GM13977 (cell line): Measurements from ENCODE around the gene FMNL2.

Source experiments
- DNase-seq: peaks from one replicate; pipeline ENCODE4 v3.0.0; 2012; ENCODE audit warnings: low spot score
- CTCF ChIP-seq: IDR thresholded peaks from 2 replicates; pipeline ENCODE4 v1.5.1; 2012; ENCODE audit warnings: mild to moderate bottlenecking, control low read depth; ENCODE audit not compliant: insufficient read depth; ENCODE audit errors: extremely low read depth, missing control alignments
- in situ Hi-C: fragments of 300-500 bp; cut with MboI; formaldehyde crosslinking; loops from one replicate; pipeline ENCODE4 v1.12.0; 2022; ENCODE audit warnings: low sequenced_read_pairs, low pct_unique_long_range_greater_than_20kb, mixed read lengths, inconsistent platforms; ENCODE audit not compliant: unreplicated experiment

The FMNL2 gene

GRCh38 chr2:152587187-152587947, 252.4 kb downstream of the FMNL2 start:
- in situ Hi-C loops, result no loop called here
- no peak for TF ChIP-seq CTCF
- DNase-seq, result no peak

- no peak for DNase-seq
- in situ Hi-C loops, result no loop called here
Measured at GRCh38 chr2:152588998-152589397, 254.0 kb downstream of the FMNL2 start.

GRCh38 chr2:152594022-152594766, 259.2 kb downstream of the FMNL2 start:
- DNase-seq, result peak; percentile 44
- no peak for TF ChIP-seq CTCF
- in situ Hi-C loops, result no loop called here

More at GRCh38 chr2:152588998-152589397, 254.0 kb downstream of the FMNL2 start:
- TF ChIP-seq CTCF, result no peak

GRCh38 chr2:152594792-152595191, 259.8 kb downstream of the FMNL2 start:
- no peak for DNase-seq
- in situ Hi-C loops, result no loop called here
- TF ChIP-seq CTCF, result no peak

GRCh38 chr2:152598975-152599759, 264.2 kb downstream of the FMNL2 start:
- DNase-seq, result no peak
- in situ Hi-C loops, result no loop called here
- TF ChIP-seq CTCF, result no peak

- no peak for TF ChIP-seq CTCF
- no peak for DNase-seq
- in situ Hi-C loops, result no loop called here
Measured at GRCh38 chr2:152600051-152600657, 265.2 kb downstream of the FMNL2 start.
